CD14-positive monocyte (primary cell): Measurements from ENCODE around the gene ALLC. TPM values are rescaled to one million over a fixed set of nuclear protein-coding genes. Genes with fewer than 3 reads are reported as not detected.

Source experiments
- DNase-seq, 3 donors: peaks; one replicate each; pipeline ENCODE4 v3.0.0-alpha.2; 2011 to 2022
- H2AFZ ChIP-seq: 2 replicates; pipeline ENCODE4 v1.6.0; 2012; ENCODE audit warnings: mild to moderate bottlenecking, low read depth, low read length, inconsistent platforms; ENCODE audit not compliant: insufficient read depth, poor library complexity, severe bottlenecking
- H3K27ac ChIP-seq, 2 donors: 1 replicate in 1 of 2; 2 replicates in 1 of 2; pipeline ENCODE4 v1.5.1; 2012 to 2013; ENCODE audit warnings: low read length in 2 of 2, control low read depth in 1 of 2, inconsistent platforms in 1 of 2, low read depth in 1 of 2, mild to moderate bottlenecking in 1 of 2
- H3K27me3 ChIP-seq, 2 donors: one replicate each; pipeline versions ENCODE4 v1.6.0 to v1.6.1; 2011 to 2013; ENCODE audit warnings: low read length in 2 of 2; ENCODE audit not compliant: control insufficient read depth in 2 of 2, insufficient read depth in 2 of 2
- H3K36me3 ChIP-seq, 2 donors: replicated peaks in 1 of 2; 1 replicate in 1 of 2; 2 replicates in 1 of 2; pipeline versions ENCODE4 v1.5.1 to v1.6.1; 2012 to 2013; ENCODE audit warnings: low read length in 2 of 2, control low read depth in 1 of 2, inconsistent platforms in 1 of 2, mild to moderate bottlenecking in 1 of 2; ENCODE audit not compliant: insufficient read depth in 2 of 2, control insufficient read depth in 1 of 2
- H3K4me1 ChIP-seq, 2 donors: 1 replicate in 1 of 2; 2 replicates in 1 of 2; pipeline versions ENCODE4 v1.5.1 to v1.6.1; 2012 to 2013; ENCODE audit warnings: low read length in 2 of 2, control low read depth in 1 of 2, inconsistent platforms in 1 of 2, mild to moderate bottlenecking in 1 of 2, moderate library complexity in 1 of 2; ENCODE audit not compliant: insufficient read depth in 2 of 2, control insufficient read depth in 1 of 2
- H3K4me2 ChIP-seq: replicated peaks from 2 replicates; pipeline ENCODE3; 2012; ENCODE audit warnings: low read length, moderate library complexity, mild to moderate bottlenecking; ENCODE audit not compliant: poor library complexity, severe bottlenecking; ENCODE audit errors: extremely low read depth
- H3K4me3 ChIP-seq, 3 experiments: fragments of 200-600 bp in 1 of 3; sonication (generic) in 1 of 3; replicated peaks in 1 of 3; 1 replicate in 2 of 3; 2 replicates in 1 of 3; pipeline ENCODE4 v1.5.1; 2011 to 2013; ENCODE audit warnings: low read length in 3 of 3, mild to moderate bottlenecking in 3 of 3, control low read depth in 2 of 3, low read depth in 2 of 3, inconsistent platforms in 1 of 3, moderate library complexity in 1 of 3
- H3K79me2 ChIP-seq: 2 replicates; pipeline ENCODE4 v1.6.0; 2012; ENCODE audit warnings: mild to moderate bottlenecking, control low read depth, inconsistent platforms, low read length, moderate library complexity; ENCODE audit not compliant: insufficient read depth
- H3K9ac ChIP-seq: 2 replicates; pipeline ENCODE4 v1.6.0; 2017; ENCODE audit warnings: low read length, mild to moderate bottlenecking; ENCODE audit not compliant: insufficient read depth, poor library complexity, severe bottlenecking
- H3K9me3 ChIP-seq, 2 donors: replicated peaks in 1 of 2; 1 replicate in 1 of 2; 2 replicates in 1 of 2; pipeline versions ENCODE4 v1.5.1 to v1.6.1; 2012 to 2013; ENCODE audit warnings: low read length in 2 of 2, control low read depth in 1 of 2; ENCODE audit not compliant: control insufficient read depth in 1 of 2, insufficient read depth in 1 of 2
- H4K20me1 ChIP-seq: 2 replicates; pipeline ENCODE4 v1.6.0; 2012; ENCODE audit warnings: mild to moderate bottlenecking, low read length, control low read depth, moderate library complexity; ENCODE audit not compliant: insufficient read depth
- H3K27ac Mint-ChIP-seq, 7 donors: one replicate each; pipeline ENCODE4 v1.8.0; 2020; ENCODE audit warnings: mild to moderate bottlenecking in 7 of 7, mixed read lengths in 7 of 7, moderate library complexity in 6 of 7, inconsistent platforms in 2 of 7
- H3K27me3 Mint-ChIP-seq, 3 donors: one replicate each; pipeline ENCODE4 v1.8.0; 2021 to 2022; ENCODE audit warnings: low read depth in 3 of 3, mild to moderate bottlenecking in 3 of 3, mixed read lengths in 3 of 3, moderate library complexity in 3 of 3, inconsistent platforms in 1 of 3
- H3K36me3 Mint-ChIP-seq, 2 donors: one replicate each; pipeline ENCODE4 v1.8.0; 2020; ENCODE audit warnings: mixed read lengths in 2 of 2, inconsistent platforms in 1 of 2, mild to moderate bottlenecking in 1 of 2
- H3K4me1 Mint-ChIP-seq: one replicate; pipeline ENCODE4 v1.8.0; 2020; ENCODE audit warnings: mild to moderate bottlenecking, mixed read lengths
- H3K4me3 Mint-ChIP-seq, 2 donors: one replicate each; pipeline ENCODE4 v1.8.0; 2020; ENCODE audit warnings: mild to moderate bottlenecking in 2 of 2, mixed read lengths in 2 of 2, moderate library complexity in 1 of 2
- H3K9me3 Mint-ChIP-seq, 7 donors: one replicate each; pipeline ENCODE4 v1.8.0; 2020 to 2022; ENCODE audit warnings: mixed read lengths in 7 of 7, mild to moderate bottlenecking in 6 of 7, moderate library complexity in 6 of 7, inconsistent platforms in 2 of 7
- CTCF ChIP-seq: fragments of 200-600 bp; IDR thresholded peaks from one replicate; pipeline ENCODE4 v1.8.0; 2022; ENCODE audit warnings: antibody characterized with exemption, mild to moderate bottlenecking
- WGBS: methylation state at CpG from one replicate; pipeline ENCODE4 v1.1.5; 2013; ENCODE audit warnings: missing lambda C conversion rate; ENCODE audit not compliant: insufficient coverage; 5-methylcytosine and 5-hydroxymethylcytosine counted together
- intact Hi-C, 2 donors: fragments of 100-400 bp; cut with micrococcal nuclease; formaldehyde crosslinking; loops; one replicate each; pipeline versions ENCODE4 v1.15.0 to v1.15.1; 2023
- polyA plus RNA-seq, 3 donors: library from polyadenylated mRNA; depleted of rRNA in 1 of 3; unstranded in 2 of 3; stranded (reverse) in 1 of 3; fragments of 300-500 nt in 2 of 3; fragments of >200 nt in 1 of 3; fragmentation: Illumina TruSeq in 2 of 3; gene quantifications; 1 replicate in 2 of 3; 2 replicates in 1 of 3; pipeline ENCODE4 v1.2.3, GENCODE V29; 2012 to 2021

Gene ALLC
- polyA plus RNA-seq, 3 donors, result not detected

GRCh38 chr2:3633089-3633981 is 24.7 kb upstream of the ALLC start:
- Histone ChIP-seq H3K4me3 (no peak overlapping the region), H3K9ac (no peak overlapping the region), H3K36me3 (no peaks in the 10 kb centered on the region), H3K27ac (no peak overlapping the region), H3K4me2 (no peak overlapping the region), H4K20me1 (no peaks in the 10 kb centered on the region), H2AFZ (no peak overlapping the region), H3K27me3 (no peaks in the 10 kb centered on the region), H3K4me1 (no peaks in the 10 kb centered on the region), H3K9me3 (no peaks in the 10 kb centered on the region), H3K79me2 (no peaks in the 10 kb centered on the region)
- intact Hi-C loops, result no loop called here
- peak overlapping the region in 1 of 7 donors; percentile 18 for H3K27ac Mint-ChIP-seq
- WGBS, result 89% methylated on average over 26 of the region's 33 CpGs
- no peaks in the 10 kb centered on the region for H3K36me3 Mint-ChIP-seq
- H3K9me3 Mint-ChIP-seq, result no peaks in the 10 kb centered on the region
- TF ChIP-seq CTCF, result no peak
- no peak for DNase-seq
- H3K4me1 Mint-ChIP-seq, result no peaks in the 10 kb centered on the region
- H3K27me3 Mint-ChIP-seq, result peaks cover 2 to 9% (median 3%) of the 10 kb centered on the region in 3 donors
- no peak overlapping the region for H3K4me3 Mint-ChIP-seq

- Mint-ChIP-seq H3K4me3 (no peak overlapping the region), H3K36me3 (no peaks in the 10 kb centered on the region), H3K9me3 (no peaks in the 10 kb centered on the region), H3K27me3 (peaks cover 2 to 11% (median 3%) of the 10 kb centered on the region in 3 donors), H3K27ac (peak overlapping the region in 2 of 7 donors; percentile 11 to 45), H3K4me1 (no peaks in the 10 kb centered on the region)
- Histone ChIP-seq H3K9me3 (no peaks in the 10 kb centered on the region), H3K9ac (no peak overlapping the region), H3K79me2 (no peaks in the 10 kb centered on the region), H4K20me1 (no peaks in the 10 kb centered on the region), H2AFZ (no peak overlapping the region), H3K4me3 (no peak overlapping the region), H3K4me1 (no peaks in the 10 kb centered on the region), H3K27ac (no peak overlapping the region), H3K27me3 (no peaks in the 10 kb centered on the region), H3K36me3 (no peaks in the 10 kb centered on the region), H3K4me2 (no peak overlapping the region)
- WGBS, result 81% methylated on average over 8 of the region's 11 CpGs
- TF ChIP-seq CTCF, result no peak
- DNase-seq, result no peak
- intact Hi-C loops, result no loop called here
Measured at GRCh38 chr2:3633982-3634595, 23.9 kb upstream of the ALLC start.
